K562 (cell line): ENCODE measurements around the gene SLC35D3. TPM values are rescaled to one million over a fixed set of nuclear protein-coding genes. Genes with fewer than 3 reads are reported as not detected.

Experiments used
- ZNF445 ChIP-seq: fragments of 250-450 bp; sonication (Bioruptor Pico); IDR thresholded peaks from 2 replicates; pipeline ENCODE4 v1.4.0; 2020; ENCODE audit warnings: low read depth, mild to moderate bottlenecking, moderate library complexity
- polyA plus RNA-seq, 8 experiments: library from polyadenylated mRNA; depleted of rRNA in 4 of 8; stranded (reverse) in 5 of 8; unstranded in 3 of 8; fragments of >200 nt; fragmentation: Nextera tagmentation in 2 of 8; fragmentation: Illumina TruSeq in 1 of 8; extraction: Ambion mirVana in 2 of 8; extraction: Trizol in 1 of 8; gene quantifications; 2 replicates each; pipeline versions ENCODE4 v1.2.1 to v1.2.3, GENCODE V29; 2011 to 2014; ENCODE audit warnings: inconsistent platforms in 1 of 8, missing spikeins in 1 of 8
- total RNA-seq, 7 experiments: library from RNA; depleted of rRNA in 6 of 7; stranded (reverse); fragments of >200 nt in 6 of 7; fragmentation: Illumina TruSeq in 2 of 7; extraction: Trizol in 2 of 7; gene quantifications; 2 replicates each; pipeline versions ENCODE4 v1.2.1 to v1.2.3, GENCODE V29; 2011 to 2021; ENCODE audit warnings: low replicate concordance in 1 of 7
- TF ChIP-seq, protein P1 (sequence below), 2 experiments: fragments of 450-650 bp; IDR thresholded peaks; 2 replicates each; pipeline ENCODE4 v1.6.1; 2018; ENCODE audit warnings: mild to moderate bottlenecking in 2 of 2, low read depth in 1 of 2; ENCODE audit not compliant: partially characterized antibody in 2 of 2
- TF ChIP-seq, protein P2 (sequence below): sonication (generic); formaldehyde crosslinking; IDR thresholded peaks from 2 replicates; pipeline ENCODE4 v1.8.0; 2022; ENCODE audit warnings: mild to moderate bottlenecking, missing genetic modification reagents, borderline replicate concordance
- TF ChIP-seq, protein P3 (sequence below): fragments of 200-400 bp; formaldehyde crosslinking; IDR thresholded peaks from 2 replicates; pipeline ENCODE4 v1.6.1; 2017; ENCODE audit warnings: mild to moderate bottlenecking, low read depth, low read length, moderate library complexity
- TF ChIP-seq, protein P4 (sequence below): fragments of 150-350 bp; conservative IDR thresholded peaks from 2 replicates; pipeline ENCODE4 v1.6.1; 2014; ENCODE audit warnings: low read length
- TF ChIP-seq, protein P5 (sequence below): fragments of 250-450 bp; sonication (Bioruptor Pico); IDR thresholded peaks from 2 replicates; pipeline ENCODE4 v1.5.0; 2021

Gene SLC35D3
- total and polyA plus RNA-seq, 9 of the 15 experiments (the other 6 are each of a cell fraction or from before 2014, with no cell fraction given) = not detected

DNA sequence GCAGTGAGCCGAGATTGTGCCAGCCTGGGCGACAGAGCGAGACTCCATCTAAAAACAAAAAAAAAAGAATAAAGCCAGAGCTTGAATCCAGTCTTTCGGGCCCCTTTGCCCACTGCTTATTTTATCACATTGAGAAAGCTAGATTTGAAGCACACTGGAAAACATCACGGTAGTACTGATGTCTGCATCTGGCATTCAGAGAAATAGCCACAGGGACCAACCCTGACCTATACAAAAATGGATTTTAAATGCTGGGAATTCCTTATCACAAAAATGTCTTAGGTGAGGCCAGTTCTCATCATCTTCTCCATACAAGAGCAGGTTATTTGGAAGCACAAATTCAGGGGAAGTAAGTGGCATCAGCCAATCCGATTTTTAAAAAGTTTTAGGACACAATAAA, 49.5 kb downstream of the SLC35D3 start (continued):
- TF ChIP-seq, protein P1, sequence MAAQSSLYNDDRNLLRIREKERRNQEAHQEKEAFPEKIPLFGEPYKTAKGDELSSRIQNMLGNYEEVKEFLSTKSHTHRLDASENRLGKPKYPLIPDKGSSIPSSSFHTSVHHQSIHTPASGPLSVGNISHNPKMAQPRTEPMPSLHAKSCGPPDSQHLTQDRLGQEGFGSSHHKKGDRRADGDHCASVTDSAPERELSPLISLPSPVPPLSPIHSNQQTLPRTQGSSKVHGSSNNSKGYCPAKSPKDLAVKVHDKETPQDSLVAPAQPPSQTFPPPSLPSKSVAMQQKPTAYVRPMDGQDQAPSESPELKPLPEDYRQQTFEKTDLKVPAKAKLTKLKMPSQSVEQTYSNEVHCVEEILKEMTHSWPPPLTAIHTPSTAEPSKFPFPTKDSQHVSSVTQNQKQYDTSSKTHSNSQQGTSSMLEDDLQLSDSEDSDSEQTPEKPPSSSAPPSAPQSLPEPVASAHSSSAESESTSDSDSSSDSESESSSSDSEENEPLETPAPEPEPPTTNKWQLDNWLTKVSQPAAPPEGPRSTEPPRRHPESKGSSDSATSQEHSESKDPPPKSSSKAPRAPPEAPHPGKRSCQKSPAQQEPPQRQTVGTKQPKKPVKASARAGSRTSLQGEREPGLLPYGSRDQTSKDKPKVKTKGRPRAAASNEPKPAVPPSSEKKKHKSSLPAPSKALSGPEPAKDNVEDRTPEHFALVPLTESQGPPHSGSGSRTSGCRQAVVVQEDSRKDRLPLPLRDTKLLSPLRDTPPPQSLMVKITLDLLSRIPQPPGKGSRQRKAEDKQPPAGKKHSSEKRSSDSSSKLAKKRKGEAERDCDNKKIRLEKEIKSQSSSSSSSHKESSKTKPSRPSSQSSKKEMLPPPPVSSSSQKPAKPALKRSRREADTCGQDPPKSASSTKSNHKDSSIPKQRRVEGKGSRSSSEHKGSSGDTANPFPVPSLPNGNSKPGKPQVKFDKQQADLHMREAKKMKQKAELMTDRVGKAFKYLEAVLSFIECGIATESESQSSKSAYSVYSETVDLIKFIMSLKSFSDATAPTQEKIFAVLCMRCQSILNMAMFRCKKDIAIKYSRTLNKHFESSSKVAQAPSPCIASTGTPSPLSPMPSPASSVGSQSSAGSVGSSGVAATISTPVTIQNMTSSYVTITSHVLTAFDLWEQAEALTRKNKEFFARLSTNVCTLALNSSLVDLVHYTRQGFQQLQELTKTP (IDR thresholded peaks at IDR 0.05; ENCODE audit: low read depth in 1 of 2, partially characterized antibody in 2 of 2) = no peak
- TF ChIP-seq ZNF445 (CRISPR knock-in tag) = no peak
- TF ChIP-seq, protein P2, sequence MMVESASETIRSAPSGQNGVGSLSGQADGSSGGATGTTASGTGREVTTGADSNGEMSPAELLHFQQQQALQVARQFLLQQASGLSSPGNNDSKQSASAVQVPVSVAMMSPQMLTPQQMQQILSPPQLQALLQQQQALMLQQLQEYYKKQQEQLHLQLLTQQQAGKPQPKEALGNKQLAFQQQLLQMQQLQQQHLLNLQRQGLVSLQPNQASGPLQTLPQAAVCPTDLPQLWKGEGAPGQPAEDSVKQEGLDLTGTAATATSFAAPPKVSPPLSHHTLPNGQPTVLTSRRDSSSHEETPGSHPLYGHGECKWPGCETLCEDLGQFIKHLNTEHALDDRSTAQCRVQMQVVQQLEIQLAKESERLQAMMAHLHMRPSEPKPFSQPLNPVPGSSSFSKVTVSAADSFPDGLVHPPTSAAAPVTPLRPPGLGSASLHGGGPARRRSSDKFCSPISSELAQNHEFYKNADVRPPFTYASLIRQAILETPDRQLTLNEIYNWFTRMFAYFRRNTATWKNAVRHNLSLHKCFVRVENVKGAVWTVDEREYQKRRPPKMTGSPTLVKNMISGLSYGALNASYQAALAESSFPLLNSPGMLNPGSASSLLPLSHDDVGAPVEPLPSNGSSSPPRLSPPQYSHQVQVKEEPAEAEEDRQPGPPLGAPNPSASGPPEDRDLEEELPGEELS (CRISPR knock-in tag) = no peak
- TF ChIP-seq, protein P3, sequence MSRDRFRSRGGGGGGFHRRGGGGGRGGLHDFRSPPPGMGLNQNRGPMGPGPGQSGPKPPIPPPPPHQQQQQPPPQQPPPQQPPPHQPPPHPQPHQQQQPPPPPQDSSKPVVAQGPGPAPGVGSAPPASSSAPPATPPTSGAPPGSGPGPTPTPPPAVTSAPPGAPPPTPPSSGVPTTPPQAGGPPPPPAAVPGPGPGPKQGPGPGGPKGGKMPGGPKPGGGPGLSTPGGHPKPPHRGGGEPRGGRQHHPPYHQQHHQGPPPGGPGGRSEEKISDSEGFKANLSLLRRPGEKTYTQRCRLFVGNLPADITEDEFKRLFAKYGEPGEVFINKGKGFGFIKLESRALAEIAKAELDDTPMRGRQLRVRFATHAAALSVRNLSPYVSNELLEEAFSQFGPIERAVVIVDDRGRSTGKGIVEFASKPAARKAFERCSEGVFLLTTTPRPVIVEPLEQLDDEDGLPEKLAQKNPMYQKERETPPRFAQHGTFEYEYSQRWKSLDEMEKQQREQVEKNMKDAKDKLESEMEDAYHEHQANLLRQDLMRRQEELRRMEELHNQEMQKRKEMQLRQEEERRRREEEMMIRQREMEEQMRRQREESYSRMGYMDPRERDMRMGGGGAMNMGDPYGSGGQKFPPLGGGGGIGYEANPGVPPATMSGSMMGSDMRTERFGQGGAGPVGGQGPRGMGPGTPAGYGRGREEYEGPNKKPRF = no peak
- TF ChIP-seq, protein P4, sequence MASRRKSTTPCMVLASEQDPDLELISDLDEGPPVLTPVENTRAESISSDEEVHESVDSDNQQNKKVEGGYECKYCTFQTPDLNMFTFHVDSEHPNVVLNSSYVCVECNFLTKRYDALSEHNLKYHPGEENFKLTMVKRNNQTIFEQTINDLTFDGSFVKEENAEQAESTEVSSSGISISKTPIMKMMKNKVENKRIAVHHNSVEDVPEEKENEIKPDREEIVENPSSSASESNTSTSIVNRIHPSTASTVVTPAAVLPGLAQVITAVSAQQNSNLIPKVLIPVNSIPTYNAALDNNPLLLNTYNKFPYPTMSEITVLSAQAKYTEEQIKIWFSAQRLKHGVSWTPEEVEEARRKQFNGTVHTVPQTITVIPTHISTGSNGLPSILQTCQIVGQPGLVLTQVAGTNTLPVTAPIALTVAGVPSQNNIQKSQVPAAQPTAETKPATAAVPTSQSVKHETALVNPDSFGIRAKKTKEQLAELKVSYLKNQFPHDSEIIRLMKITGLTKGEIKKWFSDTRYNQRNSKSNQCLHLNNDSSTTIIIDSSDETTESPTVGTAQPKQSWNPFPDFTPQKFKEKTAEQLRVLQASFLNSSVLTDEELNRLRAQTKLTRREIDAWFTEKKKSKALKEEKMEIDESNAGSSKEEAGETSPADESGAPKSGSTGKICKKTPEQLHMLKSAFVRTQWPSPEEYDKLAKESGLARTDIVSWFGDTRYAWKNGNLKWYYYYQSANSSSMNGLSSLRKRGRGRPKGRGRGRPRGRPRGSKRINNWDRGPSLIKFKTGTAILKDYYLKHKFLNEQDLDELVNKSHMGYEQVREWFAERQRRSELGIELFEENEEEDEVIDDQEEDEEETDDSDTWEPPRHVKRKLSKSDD = no peak
- TF ChIP-seq, protein P5, sequence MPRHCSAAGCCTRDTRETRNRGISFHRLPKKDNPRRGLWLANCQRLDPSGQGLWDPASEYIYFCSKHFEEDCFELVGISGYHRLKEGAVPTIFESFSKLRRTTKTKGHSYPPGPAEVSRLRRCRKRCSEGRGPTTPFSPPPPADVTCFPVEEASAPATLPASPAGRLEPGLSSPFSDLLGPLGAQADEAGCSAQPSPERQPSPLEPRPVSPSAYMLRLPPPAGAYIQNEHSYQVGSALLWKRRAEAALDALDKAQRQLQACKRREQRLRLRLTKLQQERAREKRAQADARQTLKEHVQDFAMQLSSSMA (CRISPR knock-in tag) = no peak
